Measurements from ENCODE around the gene ERICH6B. TPM values are rescaled to one million over a fixed set of nuclear protein-coding genes. Genes with fewer than 3 reads are reported as not detected.

The ERICH6B gene
- total and polyA plus RNA-seq, 7 donors = not detected

GRCh38 chr13:45594764-45595163 is 20.8 kb downstream of the ERICH6B start:
- Histone ChIP-seq H3K4me3 (no peak overlapping the region), H3K9me3 (no peaks in the 10 kb centered on the region), H3K4me1 (no peaks in the 10 kb centered on the region), H3K27ac (no peak overlapping the region), H3K27me3 (no peaks in the 10 kb centered on the region), H3K36me3 (no peaks in the 10 kb centered on the region)
- intact Hi-C loops (cut with DNase I) = no loop called here
- DNase-seq = no peak
- no peak for TF ChIP-seq POLR2AphosphoS5 (IDR thresholded peaks at IDR 0.05)
- no peak for TF ChIP-seq EP300 (IDR thresholded peaks at IDR 0.05)
- no peak for TF ChIP-seq POLR2A (IDR thresholded peaks at IDR 0.05)
- TF ChIP-seq, protein P1, sequence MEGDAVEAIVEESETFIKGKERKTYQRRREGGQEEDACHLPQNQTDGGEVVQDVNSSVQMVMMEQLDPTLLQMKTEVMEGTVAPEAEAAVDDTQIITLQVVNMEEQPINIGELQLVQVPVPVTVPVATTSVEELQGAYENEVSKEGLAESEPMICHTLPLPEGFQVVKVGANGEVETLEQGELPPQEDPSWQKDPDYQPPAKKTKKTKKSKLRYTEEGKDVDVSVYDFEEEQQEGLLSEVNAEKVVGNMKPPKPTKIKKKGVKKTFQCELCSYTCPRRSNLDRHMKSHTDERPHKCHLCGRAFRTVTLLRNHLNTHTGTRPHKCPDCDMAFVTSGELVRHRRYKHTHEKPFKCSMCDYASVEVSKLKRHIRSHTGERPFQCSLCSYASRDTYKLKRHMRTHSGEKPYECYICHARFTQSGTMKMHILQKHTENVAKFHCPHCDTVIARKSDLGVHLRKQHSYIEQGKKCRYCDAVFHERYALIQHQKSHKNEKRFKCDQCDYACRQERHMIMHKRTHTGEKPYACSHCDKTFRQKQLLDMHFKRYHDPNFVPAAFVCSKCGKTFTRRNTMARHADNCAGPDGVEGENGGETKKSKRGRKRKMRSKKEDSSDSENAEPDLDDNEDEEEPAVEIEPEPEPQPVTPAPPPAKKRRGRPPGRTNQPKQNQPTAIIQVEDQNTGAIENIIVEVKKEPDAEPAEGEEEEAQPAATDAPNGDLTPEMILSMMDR (IDR thresholded peaks at IDR 0.05) = no peak
- WGBS, 2 donors = 45 to 67% methylated on average over 3 of the region's 3 CpGs

GRCh38 chr13:45594227-45594626 is 21.3 kb downstream of the ERICH6B start:
- H3K4me1 ChIP-seq = no peaks in the 10 kb centered on the region
- no peaks in the 10 kb centered on the region for H3K36me3 ChIP-seq
- TF ChIP-seq POLR2AphosphoS5 (IDR thresholded peaks at IDR 0.05) (no peak), EP300 (IDR thresholded peaks at IDR 0.05) (no peak), POLR2A (IDR thresholded peaks at IDR 0.05) (no peak)
- TF ChIP-seq, protein P1 (IDR thresholded peaks at IDR 0.05) = no peak
- no peaks in the 10 kb centered on the region for H3K9me3 ChIP-seq
- intact Hi-C loops (cut with DNase I) = no loop called here
- no peak overlapping the region for H3K27ac ChIP-seq
- no peaks in the 10 kb centered on the region for H3K27me3 ChIP-seq
- DNase-seq = no peak
- no peak overlapping the region for H3K4me3 ChIP-seq
- 70 to 79% methylated on average over 2 of the region's 2 CpGs for WGBS, 2 donors

DNA sequence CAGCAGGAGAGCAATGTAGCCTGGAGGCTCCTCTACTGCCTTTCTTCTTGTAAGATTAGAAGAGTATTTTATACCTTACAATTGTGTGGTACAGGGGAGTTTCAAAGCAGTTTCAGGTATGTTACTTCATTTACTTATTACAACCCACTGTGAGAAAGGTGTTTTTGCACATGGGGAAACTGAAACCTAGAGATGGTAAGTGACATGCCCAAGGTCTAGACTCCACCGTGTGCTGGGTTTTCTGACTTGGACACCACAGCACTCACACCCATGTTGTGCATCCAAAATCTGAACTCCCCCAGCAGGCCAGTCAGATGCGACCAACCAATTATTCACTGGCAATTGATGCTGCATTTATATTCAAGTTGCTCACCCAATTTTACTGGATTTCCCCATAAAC is 22.8 kb downstream of the ERICH6B start:
- intact Hi-C loops (cut with DNase I) = no loop called here
- no peaks in the 10 kb centered on the region for H3K36me3 ChIP-seq
- 79% methylated on average over 2 of the region's 2 CpGs for WGBS, 2 donors
- no peak for DNase-seq
- no peaks in the 10 kb centered on the region for H3K27me3 ChIP-seq
- H3K4me1 ChIP-seq = no peaks in the 10 kb centered on the region
- no peaks in the 10 kb centered on the region for H3K9me3 ChIP-seq
- TF ChIP-seq EP300 (IDR thresholded peaks at IDR 0.05) (no peak), POLR2A (IDR thresholded peaks at IDR 0.05) (no peak), POLR2AphosphoS5 (IDR thresholded peaks at IDR 0.05) (no peak)
- TF ChIP-seq, protein P1 (IDR thresholded peaks at IDR 0.05) = no peak
- no peak overlapping the region for H3K27ac ChIP-seq
- no peak overlapping the region for H3K4me3 ChIP-seq

GRCh38 chr13:45590066-45590465 is 25.5 kb downstream of the ERICH6B start:
- Histone ChIP-seq H3K36me3 (no peaks in the 10 kb centered on the region), H3K27me3 (no peaks in the 10 kb centered on the region), H3K4me1 (no peaks in the 10 kb centered on the region), H3K4me3 (no peak overlapping the region), H3K27ac (no peak overlapping the region), H3K9me3 (no peaks in the 10 kb centered on the region)
- DNase-seq = no peak
- TF ChIP-seq EP300 (IDR thresholded peaks at IDR 0.05) (no peak), POLR2A (IDR thresholded peaks at IDR 0.05) (no peak), POLR2AphosphoS5 (IDR thresholded peaks at IDR 0.05) (no peak)
- TF ChIP-seq, protein P1 (IDR thresholded peaks at IDR 0.05) = no peak
- intact Hi-C loops (cut with DNase I) = no loop called here
- 74 to 79% methylated on average over 4 of the region's 4 CpGs for WGBS, 2 donors

DNA sequence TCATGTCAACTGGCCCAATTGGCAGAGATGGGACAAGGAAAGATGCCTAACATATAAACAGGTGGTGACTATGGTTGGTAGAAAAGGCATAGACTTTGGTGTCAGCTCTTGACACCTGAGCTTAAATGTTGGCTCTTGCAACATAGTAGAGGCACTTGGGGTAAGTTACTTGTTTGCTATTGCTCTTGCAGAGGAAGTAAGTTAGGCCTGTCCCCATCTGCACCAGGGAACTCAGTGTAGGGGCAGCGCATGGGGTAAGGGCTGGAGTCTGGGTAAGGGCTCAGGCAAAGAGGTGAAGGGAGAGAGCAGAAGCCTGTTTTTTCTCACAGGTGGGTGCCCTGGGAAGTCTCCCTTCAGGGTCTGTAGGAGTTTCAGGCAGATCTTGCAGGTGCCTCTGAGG is 27.6 kb downstream of the ERICH6B start:
- 95 to 98% methylated on average over 1 of the region's 1 CpG for WGBS, 2 donors
- TF ChIP-seq EP300 (IDR thresholded peaks at IDR 0.05) (no peak), POLR2AphosphoS5 (IDR thresholded peaks at IDR 0.05) (no peak), POLR2A (IDR thresholded peaks at IDR 0.05) (no peak)
- TF ChIP-seq, protein P1 (IDR thresholded peaks at IDR 0.05) = no peak
- H3K27ac ChIP-seq = no peak overlapping the region
- H3K36me3 ChIP-seq = no peaks in the 10 kb centered on the region
- no peaks in the 10 kb centered on the region for H3K9me3 ChIP-seq
- no peaks in the 10 kb centered on the region for H3K27me3 ChIP-seq
- no peak overlapping the region for H3K4me3 ChIP-seq
- no peaks in the 10 kb centered on the region for H3K4me1 ChIP-seq
- intact Hi-C loops (cut with DNase I) = no loop called here
- DNase-seq = no peak

Measured in sigmoid colon (tissue), 7 donors.